ENCODE results near the gene GATD1. TPM values are rescaled to one million over a fixed set of nuclear protein-coding genes. Genes with fewer than 3 reads are reported as not detected.

The GATD1 gene
- total RNA-seq, 1 experiment from 2014 or later = 81.3 TPM

DNA sequence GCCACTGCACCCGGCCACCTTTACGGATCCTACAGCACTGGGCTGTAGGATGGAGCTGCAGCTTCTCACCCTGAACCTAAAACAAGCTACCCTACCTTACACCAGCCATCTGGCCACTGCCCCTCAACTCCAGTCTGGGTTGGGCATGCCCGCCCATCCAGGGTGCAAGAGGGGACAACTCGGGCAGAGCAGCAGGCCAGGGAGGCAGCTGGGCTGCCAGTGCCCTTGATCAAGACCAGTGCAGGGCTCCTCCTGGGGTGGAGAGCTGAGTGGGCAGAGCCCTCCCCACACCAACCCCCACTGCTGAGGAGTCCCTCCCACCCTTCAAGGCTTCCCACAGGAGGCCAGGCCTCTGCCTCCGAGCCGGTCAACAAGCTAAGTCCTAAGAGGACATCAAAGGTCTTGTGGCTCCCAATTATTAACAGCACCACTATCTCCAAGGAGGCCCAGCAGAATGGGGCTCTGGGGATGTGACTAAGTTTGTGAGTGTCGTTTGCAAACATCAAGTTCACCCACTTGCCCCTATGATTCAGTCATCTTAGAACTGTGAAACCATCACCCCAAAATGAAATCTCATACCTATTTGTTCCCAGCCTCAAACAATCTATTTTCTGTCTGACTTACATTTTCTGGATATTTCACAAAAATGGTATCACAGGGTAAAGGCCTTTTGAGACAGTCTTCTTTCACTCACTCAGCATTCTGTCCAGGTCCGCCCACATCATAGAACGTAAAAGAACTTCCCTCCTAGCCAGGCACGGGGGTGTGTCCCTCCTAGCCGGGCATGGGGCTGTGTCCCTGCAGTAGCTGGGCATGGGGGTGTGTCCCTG lies 11.0 kb downstream of the GATD1 start:
- no peak overlapping the region for H3K27ac ChIP-seq (ENCODE audit: low read depth, low read length, poor library complexity, severe bottlenecking)
- ChIA-PET CTCF (no interaction called here), POLR2A (ENCODE audit: low non-redundant PET) (no interaction called here)
- intact Hi-C loops (cut with micrococcal nuclease; ENCODE audit: unreplicated experiment) = no loop called here
- peaks cover 50% of the 10 kb centered on the region for H3K36me3 ChIP-seq (ENCODE audit: insufficient read depth, low read length, poor library complexity, severe bottlenecking)
- H3K4me1 ChIP-seq (ENCODE audit: insufficient read depth, low read length, poor library complexity, severe bottlenecking) = no peaks in the 10 kb centered on the region
- no peak for DNase-seq (ENCODE audit: low spot score)
- H3K27me3 ChIP-seq (replicated peaks; ENCODE audit: insufficient read depth, low read depth, low read length, poor library complexity) = no peaks in the 10 kb centered on the region
- H3K4me3 ChIP-seq (ENCODE audit: low read depth, low read length, poor library complexity, severe bottlenecking) = no peak overlapping the region
- no TSS peak for BruUV-seq (replicated peaks)
- TF ChIP-seq, protein P1, sequence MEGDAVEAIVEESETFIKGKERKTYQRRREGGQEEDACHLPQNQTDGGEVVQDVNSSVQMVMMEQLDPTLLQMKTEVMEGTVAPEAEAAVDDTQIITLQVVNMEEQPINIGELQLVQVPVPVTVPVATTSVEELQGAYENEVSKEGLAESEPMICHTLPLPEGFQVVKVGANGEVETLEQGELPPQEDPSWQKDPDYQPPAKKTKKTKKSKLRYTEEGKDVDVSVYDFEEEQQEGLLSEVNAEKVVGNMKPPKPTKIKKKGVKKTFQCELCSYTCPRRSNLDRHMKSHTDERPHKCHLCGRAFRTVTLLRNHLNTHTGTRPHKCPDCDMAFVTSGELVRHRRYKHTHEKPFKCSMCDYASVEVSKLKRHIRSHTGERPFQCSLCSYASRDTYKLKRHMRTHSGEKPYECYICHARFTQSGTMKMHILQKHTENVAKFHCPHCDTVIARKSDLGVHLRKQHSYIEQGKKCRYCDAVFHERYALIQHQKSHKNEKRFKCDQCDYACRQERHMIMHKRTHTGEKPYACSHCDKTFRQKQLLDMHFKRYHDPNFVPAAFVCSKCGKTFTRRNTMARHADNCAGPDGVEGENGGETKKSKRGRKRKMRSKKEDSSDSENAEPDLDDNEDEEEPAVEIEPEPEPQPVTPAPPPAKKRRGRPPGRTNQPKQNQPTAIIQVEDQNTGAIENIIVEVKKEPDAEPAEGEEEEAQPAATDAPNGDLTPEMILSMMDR (conservative IDR thresholded peaks at IDR 0.05; ENCODE audit: low read depth, low read length) = no peak
- no peak for TF ChIP-seq EZH2 (IDR thresholded peaks at IDR 0.05; ENCODE audit: borderline replicate concordance, low read depth, low read length, poor library complexity, severe bottlenecking)
- H3K9me3 ChIP-seq (ENCODE audit: low read depth, low read length, poor library complexity, severe bottlenecking) = no peaks in the 10 kb centered on the region

DNA sequence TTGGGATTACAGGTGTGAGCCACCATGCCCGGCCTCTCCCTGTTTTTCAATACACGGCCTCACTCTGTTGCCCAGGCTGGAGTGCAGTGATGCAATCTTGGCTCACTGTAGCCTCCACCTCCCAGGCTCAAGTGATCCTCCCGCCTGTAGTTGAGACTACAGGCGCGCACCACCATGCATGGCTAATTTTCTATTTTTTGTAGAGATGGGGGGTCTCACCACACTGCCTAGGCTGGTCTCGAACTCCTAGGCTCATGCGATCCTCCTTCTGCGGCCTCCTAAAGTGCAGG lies 11.5 kb downstream of the GATD1 start:
- CTCF ChIA-PET = no interaction called here
- no peaks in the 10 kb centered on the region for H3K9me3 ChIP-seq (ENCODE audit: low read depth, low read length, poor library complexity, severe bottlenecking)
- POLR2A ChIA-PET (ENCODE audit: low non-redundant PET) = no interaction called here
- TF ChIP-seq, protein P1 (conservative IDR thresholded peaks at IDR 0.05; ENCODE audit: low read depth, low read length) = no peak
- no peak for TF ChIP-seq EZH2 (IDR thresholded peaks at IDR 0.05; ENCODE audit: borderline replicate concordance, low read depth, low read length, poor library complexity, severe bottlenecking)
- no TSS peak for BruUV-seq (replicated peaks)
- no peak overlapping the region for H3K4me3 ChIP-seq (ENCODE audit: low read depth, low read length, poor library complexity, severe bottlenecking)
- H3K27ac ChIP-seq (ENCODE audit: low read depth, low read length, poor library complexity, severe bottlenecking) = no peak overlapping the region
- H3K27me3 ChIP-seq (replicated peaks; ENCODE audit: insufficient read depth, low read depth, low read length, poor library complexity) = no peaks in the 10 kb centered on the region
- DNase-seq (ENCODE audit: low spot score) = no peak
- H3K4me1 ChIP-seq (ENCODE audit: insufficient read depth, low read length, poor library complexity, severe bottlenecking) = no peaks in the 10 kb centered on the region
- peaks cover 45% of the 10 kb centered on the region for H3K36me3 ChIP-seq (ENCODE audit: insufficient read depth, low read length, poor library complexity, severe bottlenecking)
- intact Hi-C loops (cut with micrococcal nuclease; ENCODE audit: unreplicated experiment) = no loop called here

DNA sequence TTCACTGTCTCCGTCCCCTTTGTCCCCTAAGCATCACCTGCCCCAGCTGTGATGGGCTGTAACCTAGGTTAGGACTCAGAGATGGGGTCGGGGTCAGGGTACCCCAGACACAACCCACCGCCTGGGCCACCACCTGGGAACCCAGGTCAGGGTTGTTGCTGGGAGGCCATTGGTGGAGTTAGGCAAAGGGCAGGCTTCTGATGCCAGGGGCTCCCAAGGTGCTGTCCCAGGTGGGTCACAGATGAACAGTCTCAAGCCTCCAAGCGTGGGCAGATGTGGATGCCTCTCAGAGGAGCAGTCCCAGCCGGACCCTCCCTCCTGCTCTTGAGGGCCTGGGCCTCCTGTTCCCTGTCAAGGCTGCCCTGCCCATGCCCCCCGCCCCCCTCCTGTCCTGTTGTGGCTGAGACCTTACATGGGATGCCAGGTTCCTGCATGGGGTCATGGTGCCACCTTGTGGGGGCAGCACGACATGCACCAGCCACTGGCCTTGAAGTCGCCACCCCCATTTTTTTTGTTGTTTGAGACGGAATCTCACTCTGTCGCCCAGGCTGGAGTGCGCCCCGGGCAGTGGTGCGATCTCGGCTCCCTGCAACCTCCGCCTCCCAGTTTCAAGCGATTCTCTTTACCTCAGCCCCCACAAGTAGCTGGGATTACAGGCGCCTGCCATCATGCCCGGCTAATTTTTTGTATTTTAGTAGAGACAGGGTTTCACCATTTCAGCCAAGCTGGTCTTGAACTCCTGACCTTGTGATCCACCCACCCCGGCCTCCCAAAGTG lies 12.1 kb downstream of the GATD1 start:
- no peak overlapping the region for H3K27ac ChIP-seq (ENCODE audit: low read depth, low read length, poor library complexity, severe bottlenecking)
- peaks cover 45% of the 10 kb centered on the region for H3K36me3 ChIP-seq (ENCODE audit: insufficient read depth, low read length, poor library complexity, severe bottlenecking)
- intact Hi-C loops (cut with micrococcal nuclease; ENCODE audit: unreplicated experiment) = no loop called here
- BruUV-seq (replicated peaks) = no TSS peak
- no peaks in the 10 kb centered on the region for H3K27me3 ChIP-seq (replicated peaks; ENCODE audit: insufficient read depth, low read depth, low read length, poor library complexity)
- H3K4me3 ChIP-seq (ENCODE audit: low read depth, low read length, poor library complexity, severe bottlenecking) = no peak overlapping the region
- TF ChIP-seq, protein P1 (conservative IDR thresholded peaks at IDR 0.05; ENCODE audit: low read depth, low read length) = peak; percentile 53
- TF ChIP-seq EZH2 (IDR thresholded peaks at IDR 0.05; ENCODE audit: borderline replicate concordance, low read depth, low read length, poor library complexity, severe bottlenecking) = no peak
- no peaks in the 10 kb centered on the region for H3K4me1 ChIP-seq (ENCODE audit: insufficient read depth, low read length, poor library complexity, severe bottlenecking)
- H3K9me3 ChIP-seq (ENCODE audit: low read depth, low read length, poor library complexity, severe bottlenecking) = no peaks in the 10 kb centered on the region
- POLR2A ChIA-PET (ENCODE audit: low non-redundant PET) = no interaction called here
- DNase-seq (ENCODE audit: low spot score) = peak; percentile 59
- CTCF ChIA-PET = no interaction called here
